ENCODE results near the gene PIK3C2B.

PIK3C2B gene

GRCh38 chr1:204478921-204479320 lies 15.7 kb downstream of the PIK3C2B start:
- DNase-seq, result no peak

GRCh38 chr1:204478172-204478899 lies 16.3 kb downstream of the PIK3C2B start:
- no peak for DNase-seq

- DNase-seq, result no peak
Measured at GRCh38 chr1:204477036-204477740, 17.4 kb downstream of the PIK3C2B start.

- DNase-seq, result no peak
Measured at GRCh38 chr1:204476563-204476962, 18.0 kb downstream of the PIK3C2B start.

GRCh38 chr1:204475656-204476432 lies 18.8 kb downstream of the PIK3C2B start:
- no peak for DNase-seq

- no peak for DNase-seq
Measured at GRCh38 chr1:204473400-204473965, 21.1 kb downstream of the PIK3C2B start.

- DNase-seq, result no peak
Measured at GRCh38 chr1:204472660-204473059, 21.9 kb downstream of the PIK3C2B start.

- no peak for DNase-seq
Measured at GRCh38 chr1:204471687-204472086, 22.9 kb downstream of the PIK3C2B start.

- no peak for DNase-seq
Measured at GRCh38 chr1:204469304-204469703, 25.3 kb downstream of the PIK3C2B start.

GRCh38 chr1:204468766-204469302 lies 25.8 kb downstream of the PIK3C2B start:
- no peak for DNase-seq

GRCh38 chr1:204468206-204468605 lies 26.4 kb downstream of the PIK3C2B start:
- DNase-seq, result no peak

GRCh38 chr1:204466416-204467405 lies 27.9 kb downstream of the PIK3C2B start:
- no peak for DNase-seq

GRCh38 chr1:204465546-204466415 lies 28.8 kb downstream of the PIK3C2B start:
- DNase-seq, result no peak

GRCh38 chr1:204464701-204465100 lies 29.9 kb downstream of the PIK3C2B start:
- no peak for DNase-seq

GRCh38 chr1:204464187-204464631 lies 30.4 kb downstream of the PIK3C2B start:
- no peak for DNase-seq

GRCh38 chr1:204463125-204464060 lies 31.2 kb downstream of the PIK3C2B start:
- no peak for DNase-seq

- DNase-seq, result no peak
Measured at GRCh38 chr1:204462229-204462561, 32.4 kb downstream of the PIK3C2B start.

GRCh38 chr1:204461331-204462228 lies 33.0 kb downstream of the PIK3C2B start:
- no peak for DNase-seq

GRCh38 chr1:204460346-204460745 lies 34.3 kb downstream of the PIK3C2B start:
- DNase-seq, result no peak
